Esophagus squamous epithelium (tissue), 5 donors: Measurements from ENCODE around the gene ARHGAP26. TPM values are rescaled to one million over a fixed set of nuclear protein-coding genes. Genes with fewer than 3 reads are reported as not detected.

Experiments
- DNase-seq: peaks from one replicate; lab custom pipeline; 2025; lab: John Stamatoyannopoulos, UW
- H3K27ac ChIP-seq, 4 donors: fragments of 200-600 bp; sonication (generic); one replicate each; pipeline ENCODE4 v1.5.1; 2016 to 2019; ENCODE audit warnings: mild to moderate bottlenecking in 1 of 4
- H3K27me3 ChIP-seq, 4 donors: fragments of 200-600 bp; sonication (generic); 1 replicate in 3 of 4; 2 replicates in 1 of 4; pipeline versions ENCODE4 v1.5.1 to v1.6.0; 2017 to 2021; ENCODE audit warnings: antibody characterized with exemption in 1 of 4
- H3K36me3 ChIP-seq, 3 donors: fragments of 200-600 bp; sonication (generic); one replicate each; pipeline ENCODE4 v1.5.1; 2016 to 2019
- H3K4me1 ChIP-seq, 3 donors: fragments of 200-600 bp; sonication (generic); one replicate each; pipeline ENCODE4 v1.5.1; 2017 to 2019
- H3K4me3 ChIP-seq, 4 donors: fragments of 200-600 bp; sonication (generic); 1 replicate in 3 of 4; 2 replicates in 1 of 4; pipeline ENCODE4 v1.5.1; 2016 to 2019; ENCODE audit warnings: mild to moderate bottlenecking in 2 of 4, moderate library complexity in 1 of 4
- H3K9me3 ChIP-seq, 3 donors: fragments of 200-600 bp; sonication (generic); one replicate each; pipeline ENCODE4 v1.5.1; 2016 to 2019
- CTCF ChIP-seq, 6 experiments: fragments of 450-650 bp in 4 of 6; fragments of 200-600 bp in 2 of 6; sonication (generic) in 2 of 6; IDR thresholded peaks; one replicate each; pipeline ENCODE4 v1.5.1; 2016 to 2019; ENCODE audit warnings: antibody characterized with exemption in 6 of 6, mild to moderate bottlenecking in 4 of 6, moderate library complexity in 4 of 6
- POLR2A ChIP-seq, 4 donors: fragments of 450-650 bp; IDR thresholded peaks; one replicate each; pipeline ENCODE4 v1.6.1; 2017; ENCODE audit warnings: antibody characterized with exemption in 4 of 4, mild to moderate bottlenecking in 4 of 4, moderate library complexity in 3 of 4
- WGBS, 2 donors: methylation state at CpG; one replicate each; pipeline ENCODE4 v1.1.5; 2018; 5-methylcytosine and 5-hydroxymethylcytosine counted together
- intact Hi-C: fragments of 100-400 bp; cut with DNase I; formaldehyde crosslinking; loops from one replicate; pipeline ENCODE4 v1.15.0; 2022
- total RNA-seq, 4 donors: library from RNA; depleted of rRNA; stranded (reverse); fragments of >200 nt; gene quantifications; one replicate each; pipeline ENCODE4 v1.1.0, GENCODE V29; 2016
- donor health status: DM: yes; HTN: yes; CAD: no.

ARHGAP26 gene
- total RNA-seq, 4 donors from 2014 or later: 4.4 to 18.7 (median 15.4) TPM

- Histone ChIP-seq H3K4me1 (no peaks in the 10 kb centered on the region), H3K27me3 (no peaks in the 10 kb centered on the region), H3K9me3 (no peaks in the 10 kb centered on the region), H3K4me3 (no peak overlapping the region), H3K27ac (no peak overlapping the region), H3K36me3 (no peaks in the 10 kb centered on the region)
- intact Hi-C loops: no loop called here
- 87 to 92% methylated on average over 3 of the region's 3 CpGs for WGBS, 2 donors
- TF ChIP-seq CTCF (IDR thresholded peaks at IDR 0.05): no peak
- no peak for DNase-seq
Observed at GRCh38 chr5:142973932-142974331, 203.8 kb downstream of the ARHGAP26 start.

- no peaks in the 10 kb centered on the region for H3K36me3 ChIP-seq
- no peak for TF ChIP-seq POLR2A (IDR thresholded peaks at IDR 0.05)
- TF ChIP-seq CTCF (IDR thresholded peaks at IDR 0.05): no peak
- H3K4me1 ChIP-seq: no peaks in the 10 kb centered on the region
- H3K27ac ChIP-seq: no peak overlapping the region
- H3K27me3 ChIP-seq: no peaks in the 10 kb centered on the region
- H3K4me3 ChIP-seq: no peak overlapping the region
- WGBS, 2 donors: 88% methylated on average over 4 of the region's 4 CpGs
- DNase-seq: no peak
- intact Hi-C loops: no loop called here
- no peaks in the 10 kb centered on the region for H3K9me3 ChIP-seq
Observed at GRCh38 chr5:142974409-142974808, 204.2 kb downstream of the ARHGAP26 start.

- peaks cover 10 to 16% (median 10%) of the 10 kb centered on the region in 3 donors for H3K4me1 ChIP-seq
- H3K9me3 ChIP-seq: no peaks in the 10 kb centered on the region
- intact Hi-C loops: no loop called here
- no peak overlapping the region for H3K4me3 ChIP-seq
- no peak overlapping the region for H3K27ac ChIP-seq
- no peak for DNase-seq
- TF ChIP-seq POLR2A (IDR thresholded peaks at IDR 0.05) (no peak), CTCF (IDR thresholded peaks at IDR 0.05) (no peak)
- no peaks in the 10 kb centered on the region for H3K27me3 ChIP-seq
- H3K36me3 ChIP-seq: no peaks in the 10 kb centered on the region
- 95 to 96% methylated on average over 3 of the region's 3 CpGs for WGBS, 2 donors
Observed at GRCh38 chr5:142976861-142977260, 206.7 kb downstream of the ARHGAP26 start.

GRCh38 chr5:142977363-142978051, 207.3 kb downstream of the ARHGAP26 start:
- 76 to 85% methylated on average over 8 of the region's 8 CpGs for WGBS, 2 donors
- DNase-seq: no peak
- H3K27ac ChIP-seq: no peak overlapping the region

More at GRCh38 chr5:142977363-142978051, 207.3 kb downstream of the ARHGAP26 start:
- H3K4me3 ChIP-seq: no peak overlapping the region
- no peaks in the 10 kb centered on the region for H3K27me3 ChIP-seq
- TF ChIP-seq CTCF (IDR thresholded peaks at IDR 0.05) (no peak), POLR2A (IDR thresholded peaks at IDR 0.05) (no peak)
- no peaks in the 10 kb centered on the region for H3K36me3 ChIP-seq
- no peaks in the 10 kb centered on the region for H3K9me3 ChIP-seq
- peaks cover 16 to 23% (median 16%) of the 10 kb centered on the region in 3 donors for H3K4me1 ChIP-seq
- intact Hi-C loops: no loop called here
